H1 (cell line): ENCODE results near the gene IDH2. TPM values are rescaled to one million over a fixed set of nuclear protein-coding genes. Genes with fewer than 3 reads are reported as not detected.

Source experiments
- BACH1 ChIP-seq: IDR thresholded peaks from 2 replicates; pipeline ENCODE4 v1.6.1; 2012; ENCODE audit warnings: low read length, improper control_type of control experiment
- CHD7 ChIP-seq: fragments of 300-600 bp; sonication (generic); IDR thresholded peaks from 2 replicates; pipeline ENCODE4 v1.7.1; 2012; ENCODE audit warnings: low read length, moderate library complexity, mild to moderate bottlenecking, inconsistent platforms; ENCODE audit not compliant: insufficient replicate concordance
- polyA plus RNA-seq, 7 experiments: library from polyadenylated mRNA; depleted of rRNA in 3 of 7; stranded (reverse) in 5 of 7; unstranded in 2 of 7; fragments of >200 nt in 5 of 7; fragments of 200-250 nt in 2 of 7; gene quantifications; 1 replicate in 5 of 7; 2 replicates in 1 of 7; 4 replicates in 1 of 7; pipeline versions ENCODE4 v1.2.1 to v1.2.3, GENCODE V29; 2011 to 2013; ENCODE audit warnings: missing spikeins in 2 of 7, mixed read lengths in 2 of 7
- total RNA-seq: library from RNA; stranded (reverse); fragmentation: NEBNext Ultra II Directional; extraction: Animal tissue kit (Norgen Biotek cat#: 25700); gene quantifications from 2 replicates; pipeline ENCODE4 v1.2.1, GENCODE V29; 2021
- TF ChIP-seq, protein P1 (sequence below): IDR thresholded peaks from 2 replicates; pipeline ENCODE4 v1.6.1; 2011; ENCODE audit warnings: low read depth, mild to moderate bottlenecking, low read length; ENCODE audit not compliant: insufficient read depth

IDH2 gene
- total and polyA plus RNA-seq, 2 of the 8 experiments (the other 6 are each of a cell fraction or from before 2014, with no cell fraction given), result 64.2 to 84.6 TPM

GRCh38 chr15:90042356-90042755 lies 59.9 kb downstream of the IDH2 start (continued):
- no peak for TF ChIP-seq CHD7
- TF ChIP-seq, protein P1, sequence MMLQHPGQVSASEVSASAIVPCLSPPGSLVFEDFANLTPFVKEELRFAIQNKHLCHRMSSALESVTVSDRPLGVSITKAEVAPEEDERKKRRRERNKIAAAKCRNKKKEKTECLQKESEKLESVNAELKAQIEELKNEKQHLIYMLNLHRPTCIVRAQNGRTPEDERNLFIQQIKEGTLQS, result no peak
- no peak for TF ChIP-seq BACH1
